Mucosa of rectum (tissue), 2 donors: Measurements from ENCODE around the gene MBD1.

Experiments used
- H3K27ac ChIP-seq, 2 donors: one replicate each; pipeline ENCODE4 v1.7.0; 2013; ENCODE audit warnings: inconsistent platforms in 2 of 2, low read depth in 2 of 2, low read length in 2 of 2
- H3K27me3 ChIP-seq, 2 donors: one replicate each; pipeline ENCODE4 v1.7.0; 2013; ENCODE audit warnings: low read length in 2 of 2; ENCODE audit not compliant: control insufficient read depth in 2 of 2, insufficient read depth in 2 of 2
- H3K36me3 ChIP-seq, 2 donors: one replicate each; pipeline ENCODE4 v1.7.0; 2013; ENCODE audit warnings: low read length in 2 of 2; ENCODE audit not compliant: control insufficient read depth in 2 of 2, insufficient read depth in 2 of 2
- H3K4me1 ChIP-seq, 2 donors: one replicate each; pipeline ENCODE4 v1.7.0; 2013; ENCODE audit warnings: low read length in 2 of 2, mild to moderate bottlenecking in 1 of 2; ENCODE audit not compliant: control insufficient read depth in 2 of 2, insufficient read depth in 2 of 2
- H3K4me3 ChIP-seq, 2 donors: one replicate each; pipeline ENCODE4 v1.7.0; 2013; ENCODE audit warnings: low read length in 2 of 2
- H3K9ac ChIP-seq, 2 donors: one replicate each; pipeline ENCODE4 v1.7.0; 2013; ENCODE audit warnings: low read length in 2 of 2, low read depth in 1 of 2, mild to moderate bottlenecking in 1 of 2
- H3K9me3 ChIP-seq, 2 donors: one replicate each; pipeline ENCODE4 v1.7.0; 2013; ENCODE audit warnings: low read length in 2 of 2; ENCODE audit not compliant: control insufficient read depth in 2 of 2
- donor health status: healthy.
- donor health status: Normal muscosa, but diverticular disease.

The MBD1 gene

GRCh38 chr18:50283469-50284209 is 2.3 kb upstream of the MBD1 start:
- Histone ChIP-seq H3K36me3 (peaks cover 23 to 44% of the 10 kb centered on the region in 2 donors), H3K4me1 (peaks cover 31 to 32% of the 10 kb centered on the region in 2 donors), H3K4me3 (no peak overlapping the region), H3K27ac (no peak overlapping the region), H3K9me3 (no peaks in the 10 kb centered on the region), H3K9ac (no peak overlapping the region), H3K27me3 (no peaks in the 10 kb centered on the region)

- no peak overlapping the region for H3K4me3 ChIP-seq
- H3K9me3 ChIP-seq = no peaks in the 10 kb centered on the region
- peaks cover 31 to 32% of the 10 kb centered on the region in 2 donors for H3K4me1 ChIP-seq
- H3K27me3 ChIP-seq = no peaks in the 10 kb centered on the region
- no peak overlapping the region for H3K27ac ChIP-seq
- H3K9ac ChIP-seq = no peak overlapping the region
- peaks cover 29 to 47% of the 10 kb centered on the region in 2 donors for H3K36me3 ChIP-seq
These were observed 1.4 kb upstream of the MBD1 start for GRCh38 chr18:50282521-50283335.

- Histone ChIP-seq H3K27ac (peak overlapping the region; percentile 91 to 96), H3K4me1 (peaks cover 27 to 31% of the 10 kb centered on the region in 2 donors), H3K36me3 (peaks cover 31 to 52% of the 10 kb centered on the region in 2 donors), H3K9me3 (no peaks in the 10 kb centered on the region), H3K9ac (peak overlapping the region; percentile 93 to 100), H3K27me3 (no peaks in the 10 kb centered on the region), H3K4me3 (peak overlapping the region; percentile 94 to 100)
These were observed 723 bp upstream of the MBD1 start for GRCh38 chr18:50281972-50282520.

- Histone ChIP-seq H3K27ac (peak overlapping the region; percentile 91 to 96), H3K27me3 (no peaks in the 10 kb centered on the region), H3K9me3 (no peaks in the 10 kb centered on the region), H3K36me3 (peaks cover 44 to 64% of the 10 kb centered on the region in 2 donors), H3K4me1 (peaks cover 17 to 22% of the 10 kb centered on the region in 2 donors), H3K9ac (peak overlapping the region; percentile 93 to 100), H3K4me3 (peak overlapping the region; percentile 94 to 100)
These were observed 522 bp downstream of the MBD1 start for GRCh38 chr18:50280707-50281294.

GRCh38 chr18:50279752-50280151 is 1.6 kb downstream of the MBD1 start:
- H3K36me3 ChIP-seq = peaks cover 49 to 63% of the 10 kb centered on the region in 2 donors
- no peaks in the 10 kb centered on the region for H3K27me3 ChIP-seq
- peak overlapping the region in 1 of 2 donors; percentile 14 for H3K9ac ChIP-seq
- H3K27ac ChIP-seq = no peak overlapping the region
- H3K9me3 ChIP-seq = no peaks in the 10 kb centered on the region
- H3K4me3 ChIP-seq = peak overlapping the region; percentile 94 to 100
- H3K4me1 ChIP-seq = peaks cover 17 to 22% of the 10 kb centered on the region in 2 donors

- peaks cover 17 to 22% of the 10 kb centered on the region in 2 donors for H3K4me1 ChIP-seq
- peaks cover 54 to 63% of the 10 kb centered on the region in 2 donors for H3K36me3 ChIP-seq
- no peak overlapping the region for H3K9ac ChIP-seq
- H3K27me3 ChIP-seq = no peaks in the 10 kb centered on the region
- H3K9me3 ChIP-seq = no peaks in the 10 kb centered on the region
- H3K27ac ChIP-seq = no peak overlapping the region
- no peak overlapping the region for H3K4me3 ChIP-seq
These were observed 3.4 kb downstream of the MBD1 start for GRCh38 chr18:50277942-50278341.

GRCh38 chr18:50276452-50276851 is 4.9 kb downstream of the MBD1 start:
- Histone ChIP-seq H3K4me3 (no peak overlapping the region), H3K36me3 (peaks cover 66 to 70% of the 10 kb centered on the region in 2 donors), H3K27me3 (no peaks in the 10 kb centered on the region), H3K9ac (no peak overlapping the region), H3K4me1 (peaks cover 13 to 19% of the 10 kb centered on the region in 2 donors), H3K9me3 (no peaks in the 10 kb centered on the region), H3K27ac (no peak overlapping the region)

- H3K9ac ChIP-seq = no peak overlapping the region
- H3K9me3 ChIP-seq = no peaks in the 10 kb centered on the region
- H3K4me3 ChIP-seq = no peak overlapping the region
- H3K27ac ChIP-seq = no peak overlapping the region
- peaks cover 9 to 13% of the 10 kb centered on the region in 2 donors for H3K4me1 ChIP-seq
- H3K36me3 ChIP-seq = peaks cover 69 to 78% of the 10 kb centered on the region in 2 donors
- no peaks in the 10 kb centered on the region for H3K27me3 ChIP-seq
These were observed 5.8 kb downstream of the MBD1 start for GRCh38 chr18:50275503-50276036.

- H3K27ac ChIP-seq = no peak overlapping the region
- no peak overlapping the region for H3K9ac ChIP-seq
- no peak overlapping the region for H3K4me3 ChIP-seq
- H3K4me1 ChIP-seq = peaks cover 3 to 7% of the 10 kb centered on the region in 2 donors
- H3K36me3 ChIP-seq = peaks cover 69 to 82% of the 10 kb centered on the region in 2 donors
- no peaks in the 10 kb centered on the region for H3K27me3 ChIP-seq
- no peaks in the 10 kb centered on the region for H3K9me3 ChIP-seq
These were observed 6.4 kb downstream of the MBD1 start for GRCh38 chr18:50274941-50275340.
